SIG-M5 (cell line): ENCODE data around the gene C1orf105.
"Not testable (repeated sequence)": the region's sequence is repeated elsewhere in the genome, so short reads cannot be mapped to it uniquely, and the experiment has no call there.

Source experiments
- DNase-seq: peaks from one replicate; lab custom pipeline; 2025; lab: John Stamatoyannopoulos, UW

C1orf105 gene

GRCh38 chr1:172427191-172427590 lies 6.7 kb downstream of the C1orf105 start:
- DNase-seq = no peak

GRCh38 chr1:172429331-172430127 lies 9.0 kb downstream of the C1orf105 start:
- DNase-seq = no peak

GRCh38 chr1:172430128-172430454 lies 9.6 kb downstream of the C1orf105 start:
- no peak for DNase-seq

GRCh38 chr1:172431204-172431603 lies 10.7 kb downstream of the C1orf105 start:
- no peak for DNase-seq

GRCh38 chr1:172431721-172432192 lies 11.3 kb downstream of the C1orf105 start:
- DNase-seq = no peak

- not testable (repeated sequence) for DNase-seq
These were observed 16.7 kb downstream of the C1orf105 start for GRCh38 chr1:172437183-172437582.

GRCh38 chr1:172442404-172442803 lies 21.9 kb downstream of the C1orf105 start:
- DNase-seq = no peak

- no peak for DNase-seq
These were observed 22.5 kb downstream of the C1orf105 start for GRCh38 chr1:172442843-172443565.

GRCh38 chr1:172443666-172444453 lies 23.4 kb downstream of the C1orf105 start, which contains the start of gene PIGC:
PIGC (minus strand) TSS chr1:172444069; CDS start chr1:172442622, 1,447 bp downstream.
- DNase-seq = peak; percentile 58

- DNase-seq = no peak
These were observed 26.1 kb downstream of the C1orf105 start for GRCh38 chr1:172446547-172446946.

GRCh38 chr1:172447641-172448040 lies 27.2 kb downstream of the C1orf105 start:
- DNase-seq = no peak

- DNase-seq = no peak
These were observed 28.6 kb downstream of the C1orf105 start for GRCh38 chr1:172448995-172449584.

- no peak for DNase-seq
These were observed 29.4 kb downstream of the C1orf105 start for GRCh38 chr1:172449585-172450523.

GRCh38 chr1:172450524-172450885 lies 30.0 kb downstream of the C1orf105 start:
- no peak for DNase-seq

- no peak for DNase-seq
These were observed 30.5 kb downstream of the C1orf105 start for GRCh38 chr1:172451002-172451443.

GRCh38 chr1:172452536-172453152 lies 32.2 kb downstream of the C1orf105 start:
- DNase-seq = no peak

GRCh38 chr1:172453153-172453545 lies 32.7 kb downstream of the C1orf105 start:
- DNase-seq = no peak

- no peak for DNase-seq
These were observed 33.1 kb downstream of the C1orf105 start for GRCh38 chr1:172453607-172454006.

GRCh38 chr1:172455451-172455850 lies 35.0 kb downstream of the C1orf105 start:
- no peak for DNase-seq

GRCh38 chr1:172456344-172456769 lies 35.9 kb downstream of the C1orf105 start:
- no peak for DNase-seq
